Chondrocyte (in vitro differentiated cells): Measurements from ENCODE around the gene SEC31A. TPM values are rescaled to one million over a fixed set of nuclear protein-coding genes. Genes with fewer than 3 reads are reported as not detected.
A peak's percentile ranks its signal among the peaks of the same experiment; 100 is the strongest.

Experiments
- DNase-seq: peaks from one replicate; pipeline ENCODE4 v3.0.0; 2021; ENCODE audit warnings: mixed read lengths, low spot score
- H3K27ac Mint-ChIP-seq: one replicate; pipeline ENCODE4 v1.8.0; 2021; ENCODE audit warnings: mild to moderate bottlenecking, moderate library complexity, mixed read lengths; ENCODE audit not compliant: unreplicated experiment
- H3K27me3 Mint-ChIP-seq: 2 replicates; pipeline ENCODE4 v1.8.0; 2021; ENCODE audit warnings: low read depth, mixed read lengths
- H3K36me3 Mint-ChIP-seq: 2 replicates; pipeline ENCODE4 v1.8.0; 2021; ENCODE audit warnings: low read depth, mixed read lengths
- H3K4me1 Mint-ChIP-seq: 2 replicates; pipeline ENCODE4 v1.8.0; 2021; ENCODE audit warnings: low read depth, mild to moderate bottlenecking, mixed read lengths
- H3K4me3 Mint-ChIP-seq: one replicate; pipeline ENCODE4 v1.8.0; 2021; ENCODE audit warnings: mild to moderate bottlenecking, moderate library complexity, mixed read lengths; ENCODE audit not compliant: unreplicated experiment
- H3K9me3 Mint-ChIP-seq: 2 replicates; pipeline ENCODE4 v1.8.0; 2021; ENCODE audit warnings: low read depth, mixed read lengths
- CTCF ChIP-seq: fragments of 200-600 bp; sonication (generic); IDR thresholded peaks from 2 replicates; pipeline ENCODE4 v1.5.0; 2021; ENCODE audit warnings: antibody characterized with exemption, mild to moderate bottlenecking, moderate library complexity
- total RNA-seq: library from RNA; stranded (reverse); gene quantifications from 3 replicates; pipeline ENCODE4 v1.2.1, GENCODE V29; 2021

Gene SEC31A
- total RNA-seq, 1 donor from 2014 or later: 421 TPM

GRCh38 chr4:82784681-82785610, 106.0 kb downstream of the SEC31A start:
- H3K27ac Mint-ChIP-seq: peak overlapping the region; percentile 87
- peaks cover 72% of the 10 kb centered on the region for H3K4me1 Mint-ChIP-seq
- H3K4me3 Mint-ChIP-seq: peak overlapping the region; percentile 48
- no peaks in the 10 kb centered on the region for H3K9me3 Mint-ChIP-seq
- no peak for TF ChIP-seq CTCF
- DNase-seq: no peak
- H3K36me3 Mint-ChIP-seq: peaks cover 2% of the 10 kb centered on the region
- H3K27me3 Mint-ChIP-seq: no peaks in the 10 kb centered on the region

GRCh38 chr4:82782626-82783345, 108.2 kb downstream of the SEC31A start:
- Mint-ChIP-seq H3K9me3 (no peaks in the 10 kb centered on the region), H3K4me3 (no peak overlapping the region), H3K36me3 (peaks cover 2% of the 10 kb centered on the region), H3K4me1 (peaks cover 65% of the 10 kb centered on the region), H3K27ac (no peak overlapping the region), H3K27me3 (no peaks in the 10 kb centered on the region)
- DNase-seq: no peak
- TF ChIP-seq CTCF: no peak

- TF ChIP-seq CTCF: peak; percentile 44
- peak overlapping the region; percentile 69 for H3K27ac Mint-ChIP-seq
- no peaks in the 10 kb centered on the region for H3K27me3 Mint-ChIP-seq
Measured at GRCh38 chr4:82780752-82781231, 110.2 kb downstream of the SEC31A start.

GRCh38 chr4:82780170-82780751, 110.7 kb downstream of the SEC31A start:
- Mint-ChIP-seq H3K36me3 (no peaks in the 10 kb centered on the region), H3K9me3 (no peaks in the 10 kb centered on the region), H3K4me1 (peaks cover 71% of the 10 kb centered on the region), H3K27ac (peak overlapping the region; percentile 69), H3K27me3 (no peaks in the 10 kb centered on the region), H3K4me3 (no peak overlapping the region)
- no peak for TF ChIP-seq CTCF
- no peak for DNase-seq

More at GRCh38 chr4:82780752-82781231, 110.2 kb downstream of the SEC31A start:
- no peak for DNase-seq
- peaks cover 74% of the 10 kb centered on the region for H3K4me1 Mint-ChIP-seq
- no peak overlapping the region for H3K4me3 Mint-ChIP-seq
- H3K36me3 Mint-ChIP-seq: no peaks in the 10 kb centered on the region
- no peaks in the 10 kb centered on the region for H3K9me3 Mint-ChIP-seq

GRCh38 chr4:82779032-82779431, 111.9 kb downstream of the SEC31A start:
- Mint-ChIP-seq H3K4me1 (peaks cover 72% of the 10 kb centered on the region), H3K36me3 (no peaks in the 10 kb centered on the region), H3K27ac (no peak overlapping the region), H3K9me3 (no peaks in the 10 kb centered on the region), H3K4me3 (no peak overlapping the region), H3K27me3 (no peaks in the 10 kb centered on the region)
- no peak for TF ChIP-seq CTCF
- DNase-seq: no peak
